Hematopoietic multipotent progenitor cell treated with erythropoietin and hydrocortisone succinate and interleukin-3 and kit ligand, for 17 days (in vitro differentiated cells): ENCODE results near the gene CTSZ.
"Not testable (repeated sequence)": the region's sequence is repeated elsewhere in the genome, so short reads cannot be mapped to it uniquely, and the experiment has no call there.

Experiments used
- DNase-seq: peaks from one replicate; pipeline ENCODE4 v3.0.0-alpha.2; 2015; ENCODE audit warnings: low spot score

The CTSZ gene

GRCh38 chr20:58978351-58979190 is 28.5 kb downstream of the CTSZ start:
- DNase-seq = no peak

GRCh38 chr20:58976061-58976730 is 30.9 kb downstream of the CTSZ start:
- DNase-seq = no peak

GRCh38 chr20:58975353-58975752 is 31.7 kb downstream of the CTSZ start:
- no peak for DNase-seq

- no peak for DNase-seq
These were observed 33.2 kb downstream of the CTSZ start for GRCh38 chr20:58973866-58974265.

GRCh38 chr20:58973179-58973578 is 33.9 kb downstream of the CTSZ start:
- no peak for DNase-seq

- DNase-seq = no peak
These were observed 35.6 kb downstream of the CTSZ start for GRCh38 chr20:58971429-58971828.

- no peak for DNase-seq
These were observed 36.9 kb downstream of the CTSZ start for GRCh38 chr20:58970146-58970545.

GRCh38 chr20:58969439-58969838 is 37.6 kb downstream of the CTSZ start:
- no peak for DNase-seq

GRCh38 chr20:58967652-58968429 is 39.2 kb downstream of the CTSZ start:
- DNase-seq = no peak

- no peak for DNase-seq
These were observed 41.6 kb downstream of the CTSZ start for GRCh38 chr20:58965270-58966064.

- not testable (repeated sequence) for DNase-seq
These were observed 43.1 kb downstream of the CTSZ start for GRCh38 chr20:58963922-58964321.

GRCh38 chr20:58963060-58963584 is 43.9 kb downstream of the CTSZ start:
- no peak for DNase-seq

GRCh38 chr20:58959652-58960051 is 47.4 kb downstream of the CTSZ start:
- DNase-seq = no peak

- no peak for DNase-seq
These were observed 51.0 kb downstream of the CTSZ start for GRCh38 chr20:58956078-58956477.

GRCh38 chr20:58953050-58953449 is 54.0 kb downstream of the CTSZ start:
- no peak for DNase-seq

GRCh38 chr20:58950603-58951002 is 56.5 kb downstream of the CTSZ start:
- DNase-seq = no peak

GRCh38 chr20:58947797-58948388 is 59.2 kb downstream of the CTSZ start:
- not testable (repeated sequence) for DNase-seq

- DNase-seq = no peak
These were observed 61.0 kb downstream of the CTSZ start for GRCh38 chr20:58945965-58946631.
